Activated CD4-positive, alpha-beta T cell treated with anti-CD3 and anti-CD28 coated beads for 4 hours (primary cell): ENCODE measurements around the gene ELK3.

Source experiments
- DNase-seq, 2 donors: peaks; one replicate each; pipeline ENCODE4 v3.0.0-alpha.2; 2020

ELK3 gene

DNA sequence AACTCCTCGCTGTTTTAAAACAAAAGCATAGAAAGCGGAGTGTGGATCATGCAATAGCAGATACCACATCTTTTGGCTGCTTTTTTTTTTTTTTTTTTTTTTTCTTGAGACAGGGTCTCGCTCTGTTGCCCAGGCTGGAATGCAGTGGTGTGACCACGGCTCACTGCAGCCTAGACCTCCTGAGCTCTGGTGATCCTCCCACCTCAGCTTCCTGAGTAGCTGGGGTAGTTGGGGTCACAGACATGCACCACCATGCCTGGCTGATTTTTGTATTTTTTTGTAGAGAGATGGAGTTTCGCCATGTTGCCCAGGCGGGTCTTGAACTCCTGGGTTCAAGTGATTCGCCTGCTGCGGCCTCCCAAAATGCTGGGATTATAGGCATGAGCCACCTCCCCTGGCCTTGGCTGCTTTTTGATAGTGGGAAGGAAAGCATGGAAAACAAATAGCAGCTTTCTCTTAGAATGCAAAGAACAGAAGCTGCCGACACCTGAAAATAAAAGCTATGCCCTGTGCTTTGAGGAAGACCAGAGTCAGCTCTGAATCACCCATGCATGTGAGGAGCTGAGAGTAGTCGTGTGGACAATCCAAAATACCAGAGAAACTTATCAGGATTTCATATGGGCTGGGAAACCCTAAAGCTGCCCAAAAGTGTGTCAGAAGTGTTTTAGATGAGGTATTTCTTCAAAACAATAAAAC is 3.6 kb upstream of the ELK3 start:
- DNase-seq, result no peak

- no peak for DNase-seq
Measured at GRCh38 chr12:96192926-96193573, 1.1 kb upstream of the ELK3 start.

DNA sequence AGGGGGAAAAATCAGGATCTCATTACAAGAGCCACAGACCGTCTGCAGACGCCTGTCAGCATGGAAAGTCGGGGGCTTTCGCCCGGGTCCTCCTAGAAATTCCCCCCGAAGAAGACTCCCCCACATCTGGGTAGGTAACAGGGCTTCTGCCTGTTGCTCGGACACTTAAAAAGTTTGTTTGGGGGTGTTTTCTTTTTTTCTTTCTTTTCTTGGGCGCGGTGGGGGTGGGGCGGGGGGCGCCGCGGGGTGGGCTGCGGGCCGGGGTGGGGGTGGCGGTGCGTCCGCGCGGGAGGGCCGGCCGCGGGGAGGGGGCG is 358 bp downstream of the ELK3 start:
- DNase-seq, result no peak

GRCh38 chr12:96194971-96195844 is 1.0 kb downstream of the ELK3 start:
- DNase-seq, result peak; percentile 76 to 78

DNA sequence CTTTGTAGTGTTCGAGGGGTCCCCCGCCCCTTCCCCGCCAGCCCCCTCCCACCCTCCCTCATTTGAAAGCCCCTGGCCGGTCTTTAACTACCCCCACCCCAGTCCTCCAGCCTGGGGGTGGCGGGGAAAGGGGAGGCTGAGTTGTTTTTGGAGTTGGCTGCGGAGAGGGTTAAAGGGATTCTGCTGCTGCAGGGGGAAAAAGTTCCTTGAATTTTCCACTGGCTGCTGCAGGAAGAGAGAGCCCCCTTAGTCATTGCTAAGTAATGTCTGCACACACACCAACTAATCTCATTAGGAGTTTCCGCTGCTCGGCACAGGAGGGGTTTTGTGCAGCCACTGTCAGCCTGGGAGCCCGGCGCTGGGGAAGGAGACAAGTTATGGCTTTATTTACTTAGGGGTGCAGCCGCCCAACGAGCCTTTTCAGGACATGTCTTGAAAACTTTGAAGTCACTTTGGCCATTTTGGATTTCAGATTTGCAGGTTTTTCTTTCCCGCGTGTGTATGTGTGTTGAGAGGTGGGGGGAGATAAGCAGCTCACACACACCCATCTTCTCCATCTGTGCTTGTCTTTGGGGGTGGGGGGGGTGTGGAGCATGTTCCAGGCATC is 1.8 kb downstream of the ELK3 start:
- DNase-seq, result peak; percentile 54 to 58

DNA sequence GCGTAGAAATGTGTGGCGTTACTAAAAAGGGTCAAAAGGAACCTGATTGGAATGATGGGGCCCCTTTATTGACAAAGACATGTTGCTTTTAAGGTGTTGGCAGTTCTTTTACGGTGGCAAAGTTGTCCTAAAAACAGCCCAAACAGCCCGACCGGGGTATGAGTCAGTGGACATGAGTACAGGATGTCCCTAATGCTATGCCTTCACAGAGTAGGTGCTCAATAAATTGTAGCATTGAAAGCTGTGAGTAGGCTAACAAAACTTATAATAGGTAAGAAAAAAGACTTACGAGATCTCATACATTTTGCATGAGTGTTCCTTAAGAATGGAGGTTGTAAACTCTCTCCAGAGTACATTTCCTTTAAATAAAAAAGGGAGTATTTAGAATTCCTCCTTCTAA is 2.6 kb downstream of the ELK3 start:
- peak in 1 of 2 donors; percentile 39 for DNase-seq

DNA sequence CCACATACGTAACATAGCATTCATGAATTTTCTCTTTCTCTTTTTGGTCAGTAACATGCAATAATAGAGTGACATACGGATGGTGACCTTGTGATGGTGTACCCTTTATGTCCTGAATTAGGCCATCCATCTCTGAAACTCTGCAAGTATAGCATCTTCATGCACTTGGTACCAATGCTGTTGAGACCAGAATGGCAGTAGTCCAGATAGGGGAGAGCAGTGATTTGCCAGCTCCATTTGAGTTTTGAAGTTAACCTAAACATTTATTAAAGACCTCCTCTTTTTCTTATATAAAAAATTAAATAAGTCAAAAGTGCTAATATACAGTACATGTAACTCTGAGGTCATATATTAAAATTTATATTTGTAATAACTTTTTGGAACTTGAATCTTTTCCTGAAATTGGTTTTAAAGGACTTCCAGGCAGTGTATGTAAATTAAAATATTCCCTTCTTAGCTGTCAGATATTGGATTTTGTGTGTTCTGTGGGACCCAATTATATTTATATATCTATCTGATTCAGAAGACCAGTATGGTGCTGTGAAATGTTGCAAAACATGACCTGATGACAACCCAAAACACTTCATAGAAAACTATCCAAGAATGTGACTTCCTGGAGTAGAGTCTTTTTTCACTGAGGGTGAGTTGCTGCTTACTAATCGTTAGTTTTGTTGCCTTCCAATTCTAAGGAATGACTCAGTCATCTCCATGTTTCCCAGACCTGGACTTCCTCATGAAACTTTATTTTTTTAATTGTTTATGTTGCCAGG is 3.5 kb downstream of the ELK3 start:
- DNase-seq, result no peak

DNA sequence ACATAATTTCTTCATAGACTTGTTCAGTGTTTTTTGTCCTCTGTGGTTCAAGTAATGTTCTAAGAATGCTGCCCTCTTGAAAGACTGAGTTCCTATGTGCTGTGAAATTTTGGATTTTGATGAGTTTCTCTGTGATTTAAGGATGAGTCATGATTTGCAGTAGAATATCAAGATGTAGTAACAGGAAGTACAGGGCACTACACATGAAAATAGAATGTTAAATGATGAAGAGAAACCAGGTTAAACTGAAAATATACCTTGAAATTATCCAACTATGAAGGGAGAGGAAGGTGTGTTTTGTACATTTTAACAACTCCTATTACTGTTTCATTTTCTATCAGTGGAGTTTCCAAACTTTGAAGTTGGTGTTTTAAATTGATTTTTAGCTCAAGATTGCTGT is 4.8 kb downstream of the ELK3 start:
- no peak for DNase-seq

DNA sequence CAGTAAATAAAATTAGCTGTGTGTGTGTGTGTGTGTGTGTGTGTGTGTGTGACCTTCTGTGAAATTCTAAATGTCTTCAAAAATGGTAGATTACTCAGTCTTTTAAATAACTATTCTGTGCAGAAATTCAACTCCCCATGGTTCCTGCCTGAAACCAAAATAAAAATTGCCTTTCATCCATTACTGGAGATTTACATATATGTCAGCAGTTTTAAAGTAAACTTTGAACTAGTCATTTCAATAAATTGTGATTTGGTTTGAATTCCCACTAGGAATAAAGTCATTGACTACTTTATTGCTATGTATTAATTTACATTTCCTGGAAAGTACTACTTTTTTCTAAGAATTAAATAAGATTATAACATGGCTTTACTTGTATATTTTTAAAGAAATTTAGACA is 5.3 kb downstream of the ELK3 start:
- no peak for DNase-seq

GRCh38 chr12:96201272-96202227 is 7.4 kb downstream of the ELK3 start:
- no peak for DNase-seq

DNA sequence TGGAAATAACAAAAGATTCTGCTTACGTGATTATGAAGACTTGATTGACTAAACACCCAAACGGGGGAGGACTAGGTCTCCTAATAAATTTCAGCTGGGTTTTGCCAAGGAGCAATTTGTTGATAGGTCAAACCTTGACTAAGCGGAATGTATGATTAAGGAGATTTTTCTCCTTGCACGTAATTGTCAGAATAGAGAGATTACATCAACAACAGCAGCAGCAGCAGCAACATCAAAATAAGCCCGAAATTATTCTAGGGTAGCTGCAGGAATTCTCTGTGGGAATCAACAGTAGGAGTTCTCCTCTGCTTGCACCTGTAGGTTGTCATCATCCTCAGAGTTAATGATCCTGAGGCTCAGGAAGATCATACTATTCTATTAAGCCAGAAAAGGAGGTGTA is 10.2 kb downstream of the ELK3 start:
- no peak for DNase-seq

DNA sequence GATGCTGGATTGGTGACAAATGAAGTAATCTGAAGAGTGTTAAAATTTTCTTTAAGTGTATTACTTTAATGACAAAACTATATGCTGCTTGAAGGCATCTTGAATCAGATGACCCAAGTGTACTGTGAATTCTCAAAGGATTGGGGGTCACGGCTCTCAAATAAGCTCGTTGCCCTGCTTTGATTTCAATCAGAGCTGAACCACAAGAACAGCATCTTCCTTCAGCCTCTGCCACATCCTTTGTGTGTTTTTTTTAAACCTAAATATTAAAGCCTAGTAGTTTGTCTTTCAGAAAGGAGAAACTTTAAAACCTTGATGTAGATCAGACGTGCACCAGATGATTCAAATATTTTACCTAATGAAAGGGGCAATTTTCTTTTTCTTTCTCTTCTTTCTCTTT is 11.7 kb downstream of the ELK3 start:
- DNase-seq, result no peak

GRCh38 chr12:96206936-96207662 is 12.9 kb downstream of the ELK3 start:
- DNase-seq, result no peak

- no peak for DNase-seq
Measured at GRCh38 chr12:96208346-96208745, 14.2 kb downstream of the ELK3 start.

- no peak for DNase-seq
Measured at GRCh38 chr12:96208801-96209549, 14.8 kb downstream of the ELK3 start.

GRCh38 chr12:96210376-96211055 is 16.3 kb downstream of the ELK3 start:
- peak; percentile 55 to 57 for DNase-seq

GRCh38 chr12:96211988-96212387 is 17.8 kb downstream of the ELK3 start:
- DNase-seq, result no peak

- no peak for DNase-seq
Measured at GRCh38 chr12:96212456-96213375, 18.5 kb downstream of the ELK3 start.
